NCI-H748 treated with DMSO at 0.1 percent for 48 hours (cell line): ENCODE measurements around the gene UBE2V1.

Experiments
- DNase-seq: peaks from one replicate; lab custom pipeline; 2025; lab: John Stamatoyannopoulos, UW

Gene UBE2V1

DNA sequence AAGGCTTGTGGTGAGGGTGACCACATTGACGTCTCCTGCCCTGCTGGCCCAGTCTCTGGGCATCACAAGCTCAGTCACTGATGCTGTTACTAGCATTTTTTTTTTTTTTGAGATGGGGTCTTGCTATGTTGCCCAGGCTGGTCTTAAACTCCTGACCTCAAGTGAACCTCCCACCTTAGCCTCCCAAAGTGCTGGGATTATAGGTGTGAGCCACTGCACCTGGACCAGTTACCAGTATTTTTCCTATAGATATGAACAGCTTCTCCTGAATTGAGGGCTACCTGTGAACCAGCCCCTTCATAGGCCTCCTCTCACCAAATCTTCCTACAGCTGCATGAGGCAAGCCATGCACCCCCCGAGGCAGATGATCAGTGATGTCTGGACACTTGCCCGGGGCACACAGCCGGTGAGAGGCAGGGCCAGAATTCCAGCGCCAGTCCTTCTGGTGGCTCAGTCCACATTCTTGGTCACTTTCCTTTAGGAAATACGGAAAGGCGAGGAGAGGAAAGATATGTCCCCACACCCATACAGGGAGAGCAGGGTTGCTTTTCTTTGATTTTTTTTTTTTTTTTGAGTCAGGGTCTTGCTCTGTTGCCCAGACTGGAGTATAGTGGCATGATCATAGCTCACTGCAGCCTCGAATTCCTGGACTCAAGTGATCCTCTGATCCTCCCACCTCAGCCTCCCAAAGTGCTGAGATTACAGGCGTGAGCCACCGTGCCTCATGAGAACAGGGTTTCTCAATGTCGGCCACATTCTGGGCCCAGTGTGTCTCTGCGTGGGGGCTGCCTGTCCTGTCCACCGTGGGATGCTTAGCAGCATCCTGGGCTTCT, 50.7 kb downstream of the UBE2V1 start:
- DNase-seq, result no peak

DNA sequence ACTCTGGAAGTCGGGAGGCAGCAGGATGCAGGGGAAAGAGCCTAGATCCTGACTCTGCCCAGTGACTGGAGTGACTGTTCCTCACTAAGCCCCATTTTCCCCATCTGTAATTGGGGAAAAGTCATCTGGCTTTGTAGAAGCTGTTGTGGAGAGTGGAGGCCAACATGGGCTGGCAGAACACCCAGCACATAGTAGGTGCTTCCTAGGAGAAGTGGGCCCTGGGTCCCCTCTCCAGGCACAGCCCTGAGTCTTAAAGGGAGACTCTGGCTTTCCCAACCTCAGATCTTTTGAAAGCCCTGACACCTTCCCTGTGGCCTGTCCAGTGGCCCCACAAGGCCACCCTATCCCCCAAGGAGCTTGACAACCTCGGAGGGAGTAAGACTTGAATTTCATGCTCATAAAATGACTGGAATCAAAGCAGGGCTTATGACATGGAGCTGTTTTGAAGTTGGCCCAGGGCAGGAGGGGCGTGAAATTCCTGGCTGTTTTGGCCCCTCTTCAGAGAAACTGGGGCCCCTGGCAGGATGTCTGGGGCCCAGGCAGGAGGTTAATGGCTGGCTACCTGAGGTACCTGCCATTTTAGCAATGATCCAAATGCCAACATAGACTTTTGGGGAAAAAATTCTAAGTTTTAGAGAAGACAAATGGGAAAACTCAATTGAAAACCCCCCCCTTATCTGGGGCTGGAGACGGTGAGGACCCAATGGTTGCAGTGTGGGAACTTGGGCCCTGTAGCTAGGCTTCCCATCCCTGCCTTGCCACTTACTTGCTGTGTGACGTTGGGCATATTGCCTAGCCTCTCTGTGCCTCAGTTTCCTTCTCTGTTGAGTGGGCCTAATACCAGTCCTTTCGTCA, 51.6 kb downstream of the UBE2V1 start:
- DNase-seq, result no peak

DNA sequence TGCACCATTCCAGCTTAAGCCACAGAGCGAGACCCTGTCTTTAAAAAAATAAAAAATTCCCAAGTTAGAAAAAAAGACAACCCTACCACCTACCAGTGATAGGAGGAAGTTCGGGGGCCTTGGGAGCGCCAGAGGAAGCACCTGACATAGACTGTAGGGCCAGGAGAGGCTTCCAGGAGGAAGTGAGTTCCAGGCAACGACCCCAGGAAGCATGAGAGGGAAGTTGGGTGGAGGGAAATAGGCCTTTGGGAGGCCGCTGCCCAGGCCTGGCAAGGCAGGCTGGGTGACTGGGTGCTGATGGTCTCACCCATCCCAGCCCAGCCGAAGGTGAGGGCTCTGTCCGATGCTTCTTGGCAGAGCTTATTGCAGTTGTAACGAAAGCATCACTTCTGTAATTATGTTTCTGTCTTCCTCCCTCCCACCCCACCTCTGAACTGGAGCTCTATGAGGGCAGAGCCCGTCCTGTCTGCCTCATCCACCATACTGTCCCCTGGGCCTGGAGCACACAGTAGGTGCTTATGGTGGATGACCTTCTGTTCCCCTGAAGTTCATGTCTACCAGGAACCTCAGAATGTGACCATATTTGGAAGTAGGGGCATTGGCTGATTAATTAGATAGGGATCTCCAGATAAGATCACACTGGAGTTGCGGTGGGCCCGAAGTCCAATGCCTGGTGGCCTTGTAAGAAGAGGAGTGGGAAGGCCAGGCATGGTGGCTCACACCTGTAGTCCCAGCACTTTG, 54.1 kb downstream of the UBE2V1 start:
- no peak for DNase-seq

DNA sequence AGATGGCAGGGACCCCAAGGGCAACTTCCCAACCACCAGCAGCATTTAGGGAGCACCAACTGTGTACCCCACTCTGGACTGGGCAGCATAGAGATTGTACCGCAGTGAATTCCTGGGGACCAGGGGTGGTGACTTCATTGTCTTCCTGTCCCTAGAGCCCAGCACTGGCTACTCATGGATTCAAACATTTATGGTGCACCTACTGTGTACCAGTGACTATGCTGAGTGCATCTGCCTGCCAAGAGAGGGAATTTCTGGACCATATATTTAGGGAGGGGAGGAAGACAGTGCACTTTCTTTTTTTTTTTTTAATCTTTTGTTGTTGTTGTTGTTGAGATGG, 55.3 kb downstream of the UBE2V1 start:
- no peak for DNase-seq

DNA sequence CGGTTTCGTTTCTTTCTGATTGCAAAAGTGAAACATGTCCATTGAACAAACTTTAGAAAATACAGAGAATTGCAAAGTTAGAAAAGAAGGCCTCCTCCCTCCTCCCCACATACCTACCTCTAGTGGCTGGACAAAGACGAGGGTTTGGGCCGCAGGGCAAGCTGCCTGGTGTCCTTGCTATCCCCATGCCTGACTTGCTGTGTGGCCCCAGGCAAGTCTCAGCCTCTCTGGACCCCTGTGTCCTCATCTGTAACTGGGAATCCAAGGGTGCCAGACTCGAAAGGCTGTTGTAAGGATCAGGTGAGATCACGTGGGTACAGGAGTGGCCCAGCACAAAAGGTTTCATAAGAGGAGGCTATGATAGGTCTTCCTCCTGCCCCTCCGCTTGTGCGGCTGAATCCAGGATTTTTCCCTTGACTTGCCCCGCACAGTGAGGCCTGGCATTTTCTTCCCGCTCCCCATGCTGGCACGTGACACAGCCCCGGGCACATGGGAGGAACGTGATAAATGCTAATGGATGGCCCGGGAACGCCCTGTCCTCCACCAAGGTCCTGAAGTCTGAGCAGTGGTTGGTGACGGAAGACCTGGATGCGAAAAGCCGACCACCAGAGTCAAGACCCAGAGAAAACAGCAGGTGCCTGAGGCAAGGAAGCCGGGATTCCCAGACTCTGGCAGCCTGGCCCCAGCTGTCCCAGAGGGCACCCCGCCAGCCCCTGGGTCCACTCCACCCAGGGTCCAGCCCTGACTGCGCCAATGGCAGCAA, 55.8 kb downstream of the UBE2V1 start:
- no peak for DNase-seq

DNA sequence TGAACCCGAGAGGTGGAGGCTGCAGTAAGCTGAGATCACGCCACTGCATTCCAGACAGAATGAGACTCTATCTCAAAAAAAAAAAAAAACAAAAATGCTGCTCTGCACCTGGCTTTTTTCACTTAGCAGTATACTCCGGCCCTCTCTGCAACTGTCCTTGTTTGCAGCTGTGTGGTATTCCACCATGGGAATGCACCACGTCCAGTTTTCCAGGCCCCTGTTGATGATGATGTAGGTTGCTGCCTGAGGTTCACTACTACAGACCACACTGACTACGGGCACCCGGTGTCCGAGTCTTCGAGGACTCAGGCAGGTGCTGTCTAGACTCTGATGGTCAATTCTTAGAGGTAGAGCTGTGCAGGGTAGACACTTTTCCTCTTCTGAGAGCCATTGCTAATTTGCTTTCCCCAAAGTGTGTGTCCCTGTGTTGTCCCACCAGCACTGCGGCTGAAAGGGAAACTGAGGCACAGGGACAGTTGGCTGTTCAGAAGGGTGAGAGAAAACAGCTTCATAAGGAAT, 56.5 kb downstream of the UBE2V1 start:
- no peak for DNase-seq

DNA sequence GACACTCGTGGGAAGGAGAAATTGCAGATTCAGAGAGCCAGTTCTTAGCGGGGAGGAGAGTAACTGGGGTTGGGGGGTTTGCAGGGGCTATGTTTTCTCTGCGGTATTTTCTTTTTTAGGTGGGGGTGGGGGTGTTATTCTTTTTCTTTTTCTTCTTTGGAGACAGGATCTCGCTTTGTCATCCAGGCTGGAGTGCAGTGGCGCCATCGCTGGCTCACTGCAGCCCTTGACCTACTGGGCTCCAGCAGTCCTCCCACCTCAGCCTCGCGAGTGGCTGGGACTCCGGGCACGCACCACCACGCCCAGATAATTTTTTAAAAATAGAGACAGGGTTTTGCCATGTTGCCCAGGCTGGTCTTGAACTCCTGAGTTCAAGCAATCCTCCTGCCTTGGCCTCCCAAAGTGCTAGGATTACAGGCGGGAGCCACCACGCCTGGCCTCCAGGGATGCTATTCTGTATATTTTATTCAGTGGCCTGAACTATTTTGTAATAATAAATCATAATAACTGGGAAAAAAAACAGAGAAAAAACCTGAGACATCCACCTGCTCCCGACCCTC, 57.3 kb downstream of the UBE2V1 start:
- DNase-seq, result no peak

DNA sequence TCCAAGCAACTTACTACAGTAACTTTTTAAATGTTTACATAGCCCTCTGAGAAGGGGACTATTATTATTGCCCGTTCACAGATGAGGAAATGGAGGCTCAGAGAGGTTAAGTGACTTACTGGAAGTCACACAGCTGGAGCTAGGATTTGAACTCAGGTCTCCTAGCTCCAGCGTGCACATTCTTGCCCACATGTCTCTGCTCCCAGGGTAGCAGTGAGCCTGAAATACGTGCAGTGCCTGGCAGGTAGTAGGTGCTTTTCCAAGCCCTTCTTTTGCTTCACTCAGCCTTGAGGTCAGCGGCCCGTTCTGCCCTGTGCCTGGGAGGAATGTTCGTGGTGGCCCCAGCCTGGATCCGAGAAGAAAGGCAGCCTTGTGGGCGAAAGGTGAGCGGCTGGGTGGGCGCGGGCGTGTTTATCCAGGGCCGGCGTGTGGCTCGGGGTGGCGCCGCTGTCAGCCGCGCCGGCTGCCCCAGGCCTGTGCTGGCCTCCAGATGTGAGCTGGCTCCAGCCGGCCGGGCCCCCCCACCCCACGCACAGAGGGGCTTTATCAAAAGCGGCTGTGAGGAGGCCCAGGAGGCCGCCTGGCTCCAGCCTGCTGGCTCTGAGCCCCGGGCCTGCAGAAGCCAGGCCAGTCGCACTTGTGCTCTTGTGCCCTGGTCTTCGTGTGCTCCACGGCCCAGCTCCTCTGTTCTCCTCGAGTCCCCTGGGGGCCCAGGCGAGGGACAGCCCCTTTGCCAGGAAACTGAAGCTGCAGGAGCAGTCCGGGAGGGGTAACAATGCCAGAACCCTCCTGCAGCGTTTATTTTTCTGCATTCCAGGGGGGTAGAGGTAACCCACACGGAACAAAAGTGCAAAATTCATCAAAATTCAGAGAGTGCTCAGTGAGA, 58.1 kb downstream of the UBE2V1 start:
- DNase-seq, result no peak

DNA sequence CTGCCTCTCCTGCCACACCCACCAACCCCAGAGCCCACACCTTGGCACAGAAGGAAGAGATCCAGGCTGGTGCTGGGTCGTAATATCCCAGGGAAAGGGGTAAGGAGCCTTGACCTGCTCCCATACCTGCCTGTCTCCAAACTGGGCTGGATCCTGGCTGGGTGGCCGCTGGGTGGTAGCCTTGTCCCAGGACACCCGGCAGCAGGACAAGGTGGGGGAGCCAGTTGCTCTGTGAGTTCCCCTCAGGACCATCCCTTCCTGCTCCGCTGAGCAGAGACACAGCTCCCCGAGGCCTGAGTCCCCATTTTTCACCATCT, 58.8 kb downstream of the UBE2V1 start:
- DNase-seq, result no peak

DNA sequence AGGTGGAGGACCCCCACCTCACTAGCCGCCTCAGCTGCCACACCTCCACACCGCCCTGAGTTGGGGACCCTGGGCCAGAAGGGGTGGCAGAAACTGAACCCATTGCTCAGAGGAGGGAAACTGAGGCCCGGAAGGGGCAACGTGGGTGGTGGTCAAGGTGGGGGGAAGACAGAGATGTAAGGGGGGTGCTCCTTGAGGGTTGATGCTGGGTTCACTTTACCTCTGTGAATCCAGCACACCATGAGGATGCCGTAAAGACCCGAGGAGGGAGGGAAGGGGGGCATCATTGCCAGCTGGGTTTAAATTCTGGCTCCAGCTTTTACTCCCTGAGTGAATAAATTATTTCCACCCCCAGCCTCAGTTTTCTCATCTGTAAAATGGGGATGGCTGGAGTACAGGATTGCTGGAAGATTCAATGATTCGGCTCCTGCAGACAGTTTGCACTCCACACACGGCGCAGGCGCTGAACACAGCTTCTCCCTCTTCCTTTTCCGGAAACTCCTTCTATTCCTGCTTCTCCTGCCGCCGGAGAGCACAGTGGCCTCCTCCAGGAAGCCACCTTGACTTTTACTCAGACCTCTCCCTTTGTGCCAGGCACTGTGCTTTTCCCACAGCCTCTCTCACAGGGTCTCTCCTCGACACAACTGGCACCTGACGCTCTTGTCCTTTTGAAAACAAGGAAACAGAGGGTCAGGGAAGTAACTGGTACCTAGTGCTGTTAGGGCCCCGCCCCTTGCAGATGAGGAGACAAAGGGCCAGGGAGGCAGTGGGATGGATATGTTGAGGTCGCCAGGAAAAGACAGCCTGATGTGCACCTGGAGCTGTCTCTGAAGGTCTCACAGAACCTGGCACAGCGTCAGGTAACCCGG, 59.4 kb downstream of the UBE2V1 start:
- DNase-seq, result no peak

DNA sequence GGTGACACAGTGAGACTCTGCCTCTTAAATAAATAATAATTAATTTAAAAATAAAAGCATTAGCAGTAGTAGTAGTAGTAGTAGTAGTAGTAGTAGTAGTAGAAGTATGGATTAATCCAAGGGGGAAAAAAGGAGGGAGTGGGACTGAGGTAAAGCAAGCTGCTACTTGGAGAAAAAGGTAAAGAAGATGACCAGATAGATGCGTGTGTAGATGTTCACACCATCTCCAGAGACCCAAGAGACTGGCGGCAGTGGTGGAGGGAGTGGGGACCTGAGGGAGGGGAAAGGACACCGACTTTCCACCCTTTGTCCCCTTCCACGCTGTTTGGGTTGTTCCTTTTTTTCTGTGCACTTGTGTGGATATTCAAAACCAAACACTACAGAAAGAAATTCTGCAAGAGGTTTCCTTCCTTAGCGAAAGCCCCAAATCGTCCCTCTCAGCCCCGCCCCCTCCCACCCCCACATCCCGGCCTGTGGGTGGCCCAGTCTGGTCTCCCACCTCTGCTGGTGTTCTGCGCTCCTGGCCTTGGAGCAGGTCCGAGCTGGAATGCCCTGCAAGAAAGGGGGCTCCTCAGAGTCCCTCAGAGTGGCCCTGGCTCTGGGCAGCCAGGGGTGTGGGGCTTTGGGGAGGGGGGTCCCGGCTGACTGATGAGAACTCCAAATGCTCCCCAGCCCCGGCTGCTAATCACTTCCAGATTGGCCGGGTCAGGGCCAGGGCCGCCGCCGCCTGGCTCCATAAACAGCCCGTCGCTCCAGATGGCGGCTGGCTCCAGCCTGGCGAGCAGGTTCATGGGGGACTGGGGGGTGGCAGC, 60.2 kb downstream of the UBE2V1 start:
- DNase-seq, result no peak

DNA sequence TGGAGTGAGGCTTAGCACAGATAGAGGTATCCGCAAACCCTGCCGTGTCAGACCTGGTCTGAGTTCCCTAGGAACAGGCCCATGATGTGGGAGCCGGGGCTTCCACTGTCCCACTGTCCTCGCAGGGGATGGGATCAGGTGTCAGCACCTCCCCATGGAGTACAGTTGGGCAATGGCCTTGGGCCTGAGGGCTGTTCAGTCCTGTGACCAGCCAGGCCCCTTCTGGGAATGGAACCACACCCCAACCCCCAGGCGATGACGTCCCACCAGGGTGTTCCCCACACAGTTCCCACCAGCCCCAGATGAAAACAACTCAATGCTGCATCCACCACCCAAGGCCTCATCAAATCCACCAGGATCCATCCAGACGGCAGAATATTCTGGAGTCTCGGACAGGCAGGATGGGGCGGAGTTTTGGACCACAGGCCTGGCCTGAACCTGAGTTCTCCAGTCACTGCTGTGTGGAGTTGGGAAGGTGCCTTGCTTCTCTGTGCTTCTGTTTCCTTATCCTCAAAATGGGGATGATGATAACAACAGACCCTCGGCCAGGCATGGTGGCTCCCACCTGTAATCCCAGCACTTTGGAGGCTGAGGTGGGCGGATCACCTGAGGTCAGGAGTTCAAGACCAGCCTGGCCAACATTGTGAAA, 62.2 kb downstream of the UBE2V1 start:
- DNase-seq, result no peak

DNA sequence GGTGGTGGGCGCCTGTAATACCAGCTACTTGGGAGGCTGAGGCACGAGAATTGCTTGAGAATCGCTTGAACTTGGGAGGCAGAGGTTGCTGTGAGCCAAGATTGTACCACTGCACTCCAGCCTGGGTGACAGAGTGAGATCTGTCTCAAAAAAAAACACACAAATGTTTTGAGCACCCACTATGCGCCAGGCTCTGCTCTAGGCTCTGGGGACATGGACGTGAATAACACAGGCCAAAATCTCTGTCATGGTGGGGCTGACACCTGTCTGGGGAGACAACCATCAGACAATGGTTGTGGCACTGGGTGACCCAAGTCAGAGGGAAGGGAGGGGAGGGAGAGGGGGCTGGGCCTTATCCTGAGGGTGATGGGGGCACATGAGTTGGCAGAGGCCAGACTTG, 62.7 kb downstream of the UBE2V1 start:
- DNase-seq, result no peak

DNA sequence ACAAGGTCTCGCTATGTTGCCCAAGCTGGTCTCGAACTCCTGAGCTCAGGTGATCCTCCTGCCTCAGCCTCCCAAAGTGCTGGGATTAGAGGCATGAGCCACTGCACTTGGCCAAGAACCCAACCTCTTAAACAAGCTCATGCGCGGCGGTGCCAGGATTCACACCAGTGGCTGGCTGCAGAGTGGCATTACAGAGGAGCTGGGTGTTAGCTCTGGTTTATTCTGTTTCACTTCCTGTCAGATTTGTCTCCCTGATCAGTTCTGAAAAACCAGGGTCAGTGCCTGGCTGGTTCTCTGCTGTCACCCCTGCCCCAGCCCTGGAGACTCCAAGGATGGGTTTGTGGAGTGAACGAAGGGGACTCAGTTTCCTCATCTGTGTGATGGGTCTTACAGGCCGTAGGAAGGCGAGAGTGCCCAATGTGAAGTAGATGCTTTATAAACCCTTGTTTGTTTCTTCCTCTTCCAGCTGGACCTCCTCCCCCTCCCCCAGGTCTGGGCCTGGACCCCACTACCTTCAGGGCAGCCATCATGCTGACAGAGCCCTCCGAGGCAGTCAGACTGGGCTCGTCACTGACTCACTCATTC, 63.4 kb downstream of the UBE2V1 start:
- DNase-seq, result no peak

DNA sequence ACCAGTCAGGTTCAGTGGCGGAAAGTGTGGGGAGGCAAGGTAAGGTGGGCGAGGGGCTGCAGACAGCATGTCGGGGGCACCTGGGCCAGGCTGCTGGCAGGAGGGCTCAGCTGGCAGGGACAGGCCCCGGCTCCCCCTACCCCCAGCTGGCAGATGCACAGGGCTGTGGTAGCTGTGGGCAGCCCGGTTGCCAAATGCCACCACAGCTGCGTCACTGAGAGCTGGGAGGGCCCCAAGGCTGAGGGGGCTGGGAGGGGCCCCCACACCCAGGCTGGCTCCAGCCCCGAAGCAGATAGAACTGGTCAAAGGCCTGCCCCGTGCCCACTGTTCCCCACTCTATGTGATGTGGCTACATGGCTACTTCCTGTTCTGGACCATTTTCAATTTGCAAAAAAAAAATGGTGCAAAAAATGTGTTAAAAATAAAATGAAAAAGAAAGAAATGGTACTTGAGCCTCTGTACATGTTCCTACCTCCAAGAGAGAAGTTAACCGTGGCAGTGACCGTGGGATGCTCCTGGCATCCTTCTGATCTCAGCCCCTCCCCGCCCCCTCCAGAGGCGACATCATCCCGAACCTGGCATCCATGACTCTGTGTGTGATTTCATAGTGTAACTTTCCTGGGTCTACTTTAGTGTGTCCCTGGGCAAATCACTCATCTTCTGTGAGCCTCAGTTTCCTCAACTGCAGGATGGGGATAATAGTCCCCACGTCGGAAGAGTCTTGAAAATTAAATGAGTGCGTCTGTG, 64.4 kb downstream of the UBE2V1 start:
- DNase-seq, result no peak

DNA sequence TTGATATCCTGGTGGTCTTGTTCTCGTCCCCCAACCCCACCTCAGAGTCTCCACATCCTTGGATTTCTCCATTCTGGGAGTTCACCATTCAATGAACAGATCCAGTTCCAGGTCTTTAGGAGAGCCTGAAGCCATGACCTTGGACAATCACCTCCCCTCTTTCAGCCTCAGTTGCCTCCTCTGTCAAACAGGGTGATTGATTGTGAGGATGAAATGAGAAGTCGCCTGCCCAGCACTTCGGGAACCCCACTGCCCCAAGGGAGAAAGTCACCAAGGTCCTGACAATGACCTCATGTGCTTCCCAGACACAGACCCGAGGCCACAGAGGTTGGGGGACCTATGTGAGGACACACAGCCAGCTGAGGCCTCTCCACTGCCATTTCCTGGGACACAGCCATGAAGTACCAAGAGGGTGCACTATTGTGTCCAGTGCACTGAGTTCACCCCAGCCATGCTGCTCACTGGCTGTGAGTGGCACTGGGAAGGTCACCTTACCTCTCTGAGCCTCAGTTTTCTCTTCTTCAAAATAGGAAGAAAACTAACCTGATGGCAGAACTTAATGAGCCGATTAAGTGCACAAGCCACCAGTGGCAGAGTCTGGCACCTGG, 68.5 kb downstream of the UBE2V1 start:
- DNase-seq, result no peak
